Stimulated activated CD8-positive, alpha-beta memory T cell treated with anti-CD3 and anti-CD28 coated beads, Interleukin-12 subunit alpha, Interleukin-12 subunit beta, amount 100 ng/mL, for 24 hours (primary cell): ENCODE results near the gene CDC45.

ENCODE experiments used
- DNase-seq: peaks from one replicate; pipeline ENCODE4 v3.0.0-alpha.2; 2020; ENCODE audit errors: extremely low read depth

Gene CDC45

DNA sequence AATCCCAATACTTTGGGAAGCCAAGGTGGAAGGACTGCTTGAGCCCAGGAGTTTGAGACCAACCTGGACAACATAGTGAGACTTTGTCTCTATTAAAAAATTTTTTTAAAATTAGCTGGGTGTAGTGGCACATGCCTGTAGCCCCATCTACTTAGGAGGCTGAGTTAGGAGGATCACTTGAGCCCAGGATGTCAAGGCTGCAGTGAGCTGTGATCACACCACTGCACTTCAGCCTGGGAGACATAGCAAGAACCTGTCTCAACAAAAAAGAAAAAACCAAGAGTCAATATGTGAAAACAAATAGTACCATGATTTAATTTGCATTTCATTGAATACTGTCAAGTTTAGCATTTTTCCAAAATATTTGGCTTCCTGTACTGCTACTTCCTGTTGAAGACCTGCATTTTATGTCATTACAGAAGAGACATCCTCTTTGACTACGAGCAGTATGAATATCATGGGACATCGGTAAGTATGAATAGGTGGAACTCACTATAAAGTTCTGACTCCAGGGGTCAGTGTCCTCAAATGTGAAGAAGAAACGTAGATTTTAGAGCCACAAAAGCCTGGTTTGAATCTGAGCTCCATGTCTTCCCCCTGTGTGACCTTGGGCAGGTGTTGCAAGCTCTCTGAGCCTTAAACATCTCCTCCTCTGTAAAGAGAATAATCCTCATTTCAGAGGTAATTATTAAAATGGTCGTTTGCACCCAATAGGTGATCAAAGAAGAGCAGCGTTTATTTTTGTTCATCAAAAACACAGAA lies 16.0 kb downstream of the CDC45 start:
- no peak for DNase-seq

DNA sequence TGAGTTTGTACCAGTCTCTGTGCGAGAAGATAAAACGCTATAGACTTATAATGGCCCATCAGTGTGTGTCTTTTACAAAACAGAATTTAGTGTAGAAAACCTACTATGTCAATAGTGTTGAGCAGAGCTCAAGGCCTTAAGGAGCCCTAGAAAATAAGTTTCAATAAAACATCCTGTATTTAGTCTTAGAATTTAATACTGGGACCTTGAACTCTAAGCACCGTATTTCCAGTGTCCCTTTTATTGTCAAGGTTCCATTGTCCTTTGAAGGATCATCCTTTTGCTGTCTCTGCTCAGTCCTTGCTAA lies 16.6 kb downstream of the CDC45 start:
- no peak for DNase-seq

GRCh38 chr22:19497245-19497644 lies 17.5 kb downstream of the CDC45 start:
- no peak for DNase-seq

DNA sequence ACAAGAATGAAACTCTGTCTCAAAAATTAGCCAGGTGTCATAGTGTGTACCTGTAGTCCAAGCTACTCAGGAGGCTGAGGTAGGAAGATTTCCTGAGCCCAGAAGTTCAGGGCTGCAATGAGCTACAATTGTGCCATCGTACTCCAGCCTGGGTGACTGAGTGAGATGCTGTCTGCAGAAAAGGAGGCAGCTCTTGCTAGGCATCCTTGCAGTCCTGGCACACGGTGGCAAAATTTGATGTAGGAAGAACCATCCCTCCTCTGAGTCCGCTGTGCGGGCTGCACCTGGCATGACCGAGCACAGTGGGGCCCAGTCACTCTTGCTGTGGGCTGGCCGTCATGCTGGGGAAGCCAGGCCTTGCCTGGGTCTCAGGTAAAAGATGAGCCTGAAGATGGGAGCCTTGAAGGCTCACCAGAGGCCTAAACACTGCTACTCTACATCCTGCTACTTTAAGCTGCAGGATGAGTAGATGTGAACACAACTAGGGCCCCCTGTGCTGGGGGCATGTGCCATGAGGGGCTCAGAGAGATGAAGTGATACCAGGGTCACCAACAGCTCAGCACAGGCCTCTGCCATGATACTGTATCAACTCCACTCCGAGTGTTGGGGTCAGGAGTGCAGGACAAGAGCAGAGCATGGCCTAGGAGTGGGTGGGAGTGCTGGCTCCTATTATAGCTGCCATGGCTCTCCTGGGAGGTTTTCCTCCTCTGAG lies 18.6 kb downstream of the CDC45 start:
- no peak for DNase-seq

- no peak for DNase-seq
These were observed 19.1 kb downstream of the CDC45 start for GRCh38 chr22:19498866-19499190.

GRCh38 chr22:19499236-19499879 lies 19.6 kb downstream of the CDC45 start:
- no peak for DNase-seq

DNA sequence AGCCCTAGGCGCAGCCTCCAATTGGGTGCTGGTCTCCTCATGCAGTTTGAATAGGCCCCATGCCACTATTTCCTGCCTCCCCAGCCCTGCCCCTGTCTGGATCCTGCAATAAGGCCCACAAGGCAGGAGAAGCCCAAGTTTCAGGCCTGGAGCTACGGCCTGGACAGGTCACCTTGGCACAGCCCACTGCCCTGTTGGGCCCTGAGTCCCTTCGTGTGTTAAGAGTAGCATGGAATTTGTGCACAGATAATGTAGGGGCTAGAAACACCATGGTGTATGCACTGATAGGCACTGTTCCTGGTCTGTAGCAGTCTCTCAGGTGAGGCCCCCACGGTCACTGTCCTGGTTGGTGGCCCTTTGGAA lies 20.1 kb downstream of the CDC45 start:
- DNase-seq = no peak

GRCh38 chr22:19501897-19502447 lies 22.3 kb downstream of the CDC45 start:
- DNase-seq = no peak

- no peak for DNase-seq
These were observed 23.6 kb downstream of the CDC45 start for GRCh38 chr22:19503367-19503766.

GRCh38 chr22:19503869-19504268 lies 24.1 kb downstream of the CDC45 start:
- no peak for DNase-seq

DNA sequence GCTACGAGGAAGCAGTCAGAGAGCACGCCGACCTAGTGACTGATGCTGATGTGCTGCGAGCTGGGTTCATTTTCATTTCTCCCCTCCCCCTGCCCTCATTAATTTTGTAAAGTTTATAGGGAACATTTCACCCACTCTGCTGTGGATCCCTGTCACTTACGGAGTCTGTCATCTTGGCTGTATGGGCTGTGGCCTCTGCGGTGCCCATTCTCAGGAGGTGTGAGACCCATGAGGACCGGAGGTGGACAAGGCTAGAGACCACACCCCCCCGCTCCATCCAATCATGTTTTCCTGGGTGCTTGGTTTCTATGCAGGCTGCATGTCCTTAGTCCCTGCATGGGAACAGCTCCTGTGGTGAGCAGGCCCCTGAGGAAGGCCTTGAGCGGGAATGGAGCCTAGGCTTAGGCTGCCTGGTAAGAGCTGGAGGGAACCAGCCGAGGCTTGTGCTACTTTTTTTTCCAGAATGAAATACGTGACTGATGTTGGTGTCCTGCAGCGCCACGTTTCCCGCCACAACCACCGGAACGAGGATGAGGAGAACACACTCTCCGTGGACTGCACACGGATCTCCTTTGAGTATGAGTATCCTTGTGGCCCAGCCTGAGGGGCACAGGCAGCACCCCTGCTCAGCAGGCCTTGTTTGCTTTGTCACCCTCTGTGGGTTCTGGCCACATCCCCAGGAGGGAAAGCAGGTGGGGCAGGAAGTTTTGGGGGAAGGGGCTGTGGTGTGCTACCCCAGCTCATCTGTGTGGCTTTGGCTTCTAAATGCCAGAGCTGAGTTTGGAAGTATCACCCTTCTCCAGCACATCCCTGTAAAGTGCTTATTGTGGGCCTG lies 25.4 kb downstream of the CDC45 start:
- DNase-seq = no peak

DNA sequence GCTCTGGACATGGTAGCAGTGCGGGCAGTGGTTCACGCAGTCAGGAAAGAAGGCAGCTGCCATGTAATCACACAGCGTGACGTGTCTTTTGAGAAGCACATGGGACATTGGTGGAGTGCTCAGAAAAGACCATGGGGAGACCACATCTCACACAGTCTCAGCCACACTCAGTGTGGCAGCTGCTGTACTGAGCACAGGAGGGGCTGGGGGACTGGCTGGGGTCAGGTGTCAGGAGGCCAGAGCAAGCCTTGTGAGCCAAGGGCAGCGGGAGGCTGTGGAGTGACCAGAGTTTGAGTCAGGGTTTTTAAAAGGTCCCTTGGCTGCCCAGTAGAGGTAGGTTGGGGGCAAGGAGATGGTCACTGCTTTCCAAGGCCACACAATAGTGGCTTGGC lies 26.0 kb downstream of the CDC45 start:
- DNase-seq = no peak

DNA sequence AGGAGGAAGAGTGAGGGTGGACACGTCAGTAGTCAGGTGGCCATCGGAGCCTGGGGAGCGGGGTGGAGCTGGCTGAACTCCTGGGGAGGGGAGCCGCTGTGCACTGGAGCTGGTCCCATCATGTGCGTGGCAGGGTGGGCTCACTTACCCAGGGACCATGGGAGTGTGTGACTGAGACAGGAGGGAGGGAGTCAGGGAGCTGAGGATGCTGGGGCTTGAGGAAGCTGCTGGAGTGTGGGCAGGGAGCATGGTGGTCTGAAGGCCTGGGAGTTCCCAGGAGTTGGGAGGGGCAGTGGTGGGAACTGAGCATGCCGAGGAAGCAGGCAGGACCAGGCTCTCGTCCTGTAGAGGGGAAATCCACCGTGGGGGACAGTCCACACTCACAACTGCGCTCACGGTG lies 26.5 kb downstream of the CDC45 start:
- no peak for DNase-seq

GRCh38 chr22:19507534-19507861 lies 27.8 kb downstream of the CDC45 start:
- DNase-seq = no peak

DNA sequence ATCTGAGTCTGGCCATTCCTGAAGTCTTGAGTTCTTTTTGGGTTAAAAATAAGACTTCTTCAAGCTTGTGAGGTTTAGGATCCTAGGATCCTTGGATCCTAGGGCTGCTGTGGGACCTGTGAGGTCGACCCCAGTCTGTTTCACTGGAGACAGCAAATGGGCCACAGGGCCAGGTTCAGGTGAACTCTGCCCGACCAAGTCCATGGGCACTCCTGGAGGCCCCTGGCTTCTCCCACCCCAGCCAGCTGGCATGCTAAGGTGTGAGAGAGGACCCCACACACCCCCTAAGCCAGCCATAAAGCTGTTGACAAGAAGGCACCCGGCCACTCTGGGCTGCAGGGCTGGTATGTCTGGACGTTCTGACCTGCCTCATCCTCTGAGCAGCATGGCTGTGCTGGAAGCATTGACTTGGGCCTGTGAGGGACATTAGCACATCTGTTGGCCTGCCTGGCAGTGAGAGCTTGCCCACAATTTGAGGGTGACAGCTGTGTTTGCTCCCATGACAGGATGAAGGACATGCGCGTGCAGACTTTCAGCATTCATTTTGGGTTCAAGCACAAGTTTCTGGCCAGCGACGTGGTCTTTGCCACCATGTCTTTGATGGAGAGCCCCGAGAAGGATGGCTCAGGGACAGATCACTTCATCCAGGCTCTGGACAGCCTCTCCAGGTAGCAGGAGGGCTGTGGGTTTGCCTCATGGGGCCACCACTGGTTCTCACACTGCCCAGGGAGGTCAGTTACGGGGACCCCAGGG lies 28.5 kb downstream of the CDC45 start:
- no peak for DNase-seq

DNA sequence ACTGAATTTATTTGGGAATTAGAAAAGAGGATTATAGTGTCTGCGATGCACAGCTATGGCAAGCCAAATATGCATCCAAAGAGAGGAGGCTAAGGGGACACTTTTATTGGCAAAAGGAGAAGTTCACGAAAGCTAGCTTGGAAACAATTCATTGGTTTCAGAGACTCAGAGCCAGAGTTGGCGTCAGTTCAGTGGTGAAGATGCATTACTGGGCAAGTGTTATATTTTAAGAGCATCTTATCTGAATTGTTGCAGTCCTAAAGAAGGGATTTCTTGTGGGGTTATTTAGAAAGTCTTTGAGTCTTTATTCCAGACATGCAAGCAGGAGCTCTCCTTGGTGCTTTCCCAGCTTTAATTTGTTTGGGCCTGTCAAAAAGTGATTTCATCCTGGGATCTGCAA lies 29.5 kb downstream of the CDC45 start:
- no peak for DNase-seq

DNA sequence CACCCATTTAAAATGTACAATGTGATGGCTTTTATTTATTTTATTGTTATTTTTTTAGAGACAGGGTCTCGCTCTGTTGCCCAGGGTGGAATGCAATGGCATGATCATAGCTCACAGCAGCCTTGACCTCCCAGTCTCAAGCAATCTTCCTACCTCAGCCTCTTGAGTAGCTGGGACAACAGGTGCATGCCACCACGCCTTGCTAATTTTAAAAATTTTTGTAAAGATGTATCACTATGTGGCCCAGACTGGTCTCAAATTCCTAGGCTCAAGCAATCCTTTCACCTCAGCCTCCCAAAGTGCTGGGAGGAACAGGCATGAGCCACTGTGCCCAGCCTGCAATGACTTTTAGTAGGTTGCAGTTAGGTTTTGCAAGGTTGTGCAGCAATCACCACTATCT lies 30.2 kb downstream of the CDC45 start:
- DNase-seq = no peak

DNA sequence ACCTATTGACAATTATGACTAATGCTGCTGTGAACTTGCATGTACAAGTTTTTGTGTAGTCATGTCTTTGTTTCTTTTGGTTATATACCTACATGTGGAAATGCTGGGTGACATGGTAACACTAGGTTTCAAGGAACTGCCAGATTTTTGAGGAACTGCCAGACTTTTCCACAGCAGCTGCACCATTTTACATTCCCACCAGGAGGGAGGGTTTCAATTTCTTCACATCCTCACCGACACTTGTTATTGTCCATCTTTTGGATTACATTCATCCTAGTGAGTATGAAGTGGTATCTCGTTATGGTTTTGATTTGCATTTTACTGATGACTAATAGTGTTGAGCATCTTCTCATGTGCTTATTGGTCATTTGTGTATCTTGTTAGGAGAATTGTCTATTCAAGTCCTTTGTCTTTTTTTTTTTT lies 31.2 kb downstream of the CDC45 start:
- no peak for DNase-seq

GRCh38 chr22:19513823-19514222 lies 34.1 kb downstream of the CDC45 start:
- DNase-seq = no peak

DNA sequence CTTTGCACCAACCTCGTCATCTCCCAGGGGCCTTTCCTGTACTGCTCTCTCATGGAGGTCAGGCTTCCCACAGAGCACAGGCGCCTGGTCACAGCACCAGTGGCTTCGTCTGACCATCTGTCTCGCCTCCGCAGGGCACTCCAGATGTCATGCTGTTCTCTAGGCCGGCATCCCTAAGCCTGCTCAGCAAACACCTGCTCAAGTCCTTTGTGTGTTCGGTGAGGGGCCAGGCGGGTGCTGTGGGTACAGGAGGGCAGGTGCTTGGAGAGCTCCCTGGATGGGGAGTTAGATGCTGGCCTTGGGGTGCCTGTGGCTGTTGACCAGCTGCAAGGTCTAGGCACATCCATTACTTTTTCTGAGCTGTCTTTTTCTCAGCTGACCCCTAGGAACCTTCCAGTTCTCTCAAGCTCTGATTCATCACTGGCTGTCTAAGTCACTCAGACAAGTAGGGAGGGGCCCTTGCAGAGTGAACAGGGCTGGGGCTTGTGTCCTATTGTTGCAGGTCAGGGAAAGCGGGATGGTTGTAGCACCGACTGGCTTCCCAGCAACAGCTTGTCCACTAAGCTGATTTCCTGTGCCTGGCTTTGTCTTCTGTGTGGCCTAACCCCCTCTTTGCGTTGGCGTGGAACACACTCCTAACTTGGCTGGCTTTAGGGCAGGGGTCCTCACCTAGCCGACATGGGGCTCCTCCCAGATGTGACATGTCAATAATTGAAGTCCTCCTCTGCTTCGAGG lies 35.3 kb downstream of the CDC45 start:
- DNase-seq = no peak
